K562 (cell line): ENCODE results near the gene SLC4A9. TPM values are rescaled to one million over a fixed set of nuclear protein-coding genes. Genes with fewer than 3 reads are reported as not detected.
A peak's percentile ranks its signal among the peaks of the same experiment; 100 is the strongest.

Source experiments
- ATAC-seq: fragments of 200-7000 bp; cut with Tn5 transposase; 3 replicates; pipeline ENCODE4 v1.9.1; 2020; ENCODE audit warnings: moderate library complexity
- BruUV-seq: library from RNA; stranded (reverse); fragments of 400-500 nt; replicated peaks from 2 replicates; lab custom pipeline; 2021; lab: Mats Ljungman, UMichigan
- CTCF ChIA-PET: fragments of 300-600 bp; formaldehyde crosslinking; extraction: SDS; loops from one replicate; lab custom pipeline; 2021; ENCODE audit warnings: low intra/inter-chr PET ratio; lab: Yijun Ruan, JAX
- POLR2A ChIA-PET: fragments of 300-600, 350-650 bp; sonication (Branson Sonifier 250); formaldehyde crosslinking; extraction: SDS; loops from one replicate; lab custom pipeline; 2021; ENCODE audit warnings: antibody characterized with exemption, inconsistent platforms; lab: Yijun Ruan, JAX
- DNase-seq, 4 experiments: peaks; one replicate each; pipeline versions ENCODE4 v3.0.0 to v3.0.0-alpha.2; 2011 to 2018; ENCODE audit warnings: low spot score in 3 of 4, mixed read lengths in 3 of 4; ENCODE audit errors: extremely low read depth in 1 of 4
- FAIRE-seq: peaks from 2 replicates; lab custom pipeline; 2011; peaks lifted over from hg19 to GRCh38; lab: Jason Lieb, UNC
- H2AFZ ChIP-seq: 2 replicates; pipeline ENCODE4 v1.6.0; 2011; ENCODE audit warnings: low read depth, low read length, control low read depth, inconsistent platforms
- H3K27ac ChIP-seq: fragments of 200-600 bp; 3 replicates; pipeline ENCODE4 v1.8.0; 2011; ENCODE audit warnings: low read depth, mild to moderate bottlenecking, control low read depth, inconsistent platforms, low read length, moderate library complexity, mixed read lengths; ENCODE audit errors: extremely low read depth
- H3K27me3 ChIP-seq, 2 experiments: fragments of 300-600 bp in 1 of 2; 2 replicates in 1 of 2; 3 replicates in 1 of 2; pipeline versions ENCODE4 v1.6.0 to v1.8.0; 2011; ENCODE audit warnings: inconsistent platforms in 2 of 2, low read length in 2 of 2, mild to moderate bottlenecking in 1 of 2, mixed read lengths in 1 of 2, moderate library complexity in 1 of 2; ENCODE audit not compliant: control insufficient read depth in 2 of 2, insufficient read depth in 2 of 2
- H3K36me3 ChIP-seq: fragments of 300-600 bp; 3 replicates; pipeline ENCODE4 v1.8.0; 2011; ENCODE audit warnings: mild to moderate bottlenecking, low read length, inconsistent platforms; ENCODE audit not compliant: control insufficient read depth, insufficient read depth
- H3K4me1 ChIP-seq, 2 experiments: fragments of 200-600 bp in 1 of 2; replicated peaks in 1 of 2; 2 replicates in 1 of 2; 3 replicates in 1 of 2; pipeline versions ENCODE4 v1.5.1 to v1.8.0; 2011; ENCODE audit warnings: inconsistent platforms in 2 of 2, low read length in 2 of 2, mild to moderate bottlenecking in 1 of 2, mixed read lengths in 1 of 2, moderate library complexity in 1 of 2; ENCODE audit not compliant: control insufficient read depth in 2 of 2, insufficient read depth in 2 of 2
- H3K4me2 ChIP-seq: 2 replicates; pipeline ENCODE4 v1.6.1; 2011; ENCODE audit warnings: low read length, control low read depth, inconsistent platforms, mixed read lengths; ENCODE audit not compliant: insufficient read depth
- H3K4me3 ChIP-seq: fragments of 200-600 bp; sonication (generic), shearing (Covaris generic); 2 replicates; pipeline ENCODE4 v1.5.1; 2016; ENCODE audit warnings: control low read depth, inconsistent platforms
- H3K79me2 ChIP-seq: fragments of 200-600 bp; 3 replicates; pipeline ENCODE4 v1.8.0; 2011; ENCODE audit warnings: low read length, inconsistent platforms; ENCODE audit not compliant: control insufficient read depth, insufficient read depth
- H3K9ac ChIP-seq, 2 experiments: 2 replicates each; pipeline versions ENCODE4 v1.6.0 to v1.6.1; 2011; ENCODE audit warnings: low read depth in 2 of 2, low read length in 2 of 2, control low read depth in 1 of 2, inconsistent platforms in 1 of 2, mild to moderate bottlenecking in 1 of 2, mixed read lengths in 1 of 2; ENCODE audit not compliant: insufficient read depth in 1 of 2
- H3K9me1 ChIP-seq: one replicate; pipeline ENCODE4 v1.6.0; 2011; ENCODE audit warnings: inconsistent platforms, mild to moderate bottlenecking, low read length, moderate library complexity; ENCODE audit not compliant: control insufficient read depth, insufficient read depth
- H3K9me3 ChIP-seq: replicated peaks from 2 replicates; pipeline ENCODE4 v1.5.1; 2011; ENCODE audit warnings: low read depth, low read length, inconsistent platforms; ENCODE audit not compliant: control insufficient read depth, insufficient read depth
- H4K20me1 ChIP-seq: replicated peaks from 2 replicates; pipeline ENCODE4 v1.6.1; 2011; ENCODE audit warnings: low read length, inconsistent platforms, mixed read lengths; ENCODE audit not compliant: control insufficient read depth, insufficient read depth
- EP400 ChIP-seq: fragments of 450-650 bp; IDR thresholded peaks from 2 replicates; pipeline ENCODE4 v1.6.1; 2017; ENCODE audit warnings: antibody characterized with exemption, mild to moderate bottlenecking, moderate library complexity
- ERF ChIP-seq: fragments of 450-650 bp; formaldehyde crosslinking; IDR thresholded peaks from 2 replicates; pipeline ENCODE4 v1.4.0; 2020; ENCODE audit warnings: mild to moderate bottlenecking, mixed read lengths
- FOSL1 ChIP-seq: fragments of 200-800 bp; sonication (Bioruptor generic); conservative IDR thresholded peaks from 2 replicates; pipeline ENCODE4 v1.6.1; 2016; ENCODE audit warnings: missing genetic modification characterization, missing compliant biosample characterization
- FOXA3 ChIP-seq, 2 experiments: fragments of 450-650 bp in 1 of 2; sonication (generic) in 1 of 2; formaldehyde crosslinking; IDR thresholded peaks in 1 of 2; conservative IDR thresholded peaks in 1 of 2; 2 replicates each; pipeline versions ENCODE4 v1.4.0 to v1.8.0; 2020 to 2022; ENCODE audit warnings: mild to moderate bottlenecking in 2 of 2, missing genetic modification reagents in 1 of 2
- HEY1 ChIP-seq: fragments of 250-450 bp; sonication (Bioruptor Pico); IDR thresholded peaks from 2 replicates; pipeline ENCODE4 v1.5.0; 2020; ENCODE audit warnings: mild to moderate bottlenecking, moderate library complexity, borderline replicate concordance
- JUND ChIP-seq, 2 experiments: IDR thresholded peaks; 2 replicates in 1 of 2; 3 replicates in 1 of 2; pipeline ENCODE4 v1.6.1; 2011; ENCODE audit warnings: borderline replicate concordance in 2 of 2, low read depth in 2 of 2, low read length in 2 of 2, improper control_type of control experiment in 1 of 2, missing biosample characterization in 1 of 2, missing genetic modification characterization in 1 of 2, missing genetic modification reagents in 1 of 2
- MCM3 ChIP-seq: fragments of 450-650 bp; IDR thresholded peaks from 2 replicates; pipeline ENCODE4 v1.6.1; 2016
- NFXL1 ChIP-seq: fragments of 450-650 bp; formaldehyde crosslinking; IDR thresholded peaks from 2 replicates; pipeline ENCODE4 v1.4.0; 2021; ENCODE audit warnings: mild to moderate bottlenecking
- NR2C1 ChIP-seq, 2 experiments: fragments of 450-650 bp; IDR thresholded peaks; 2 replicates each; pipeline ENCODE4 v1.6.1; 2017; ENCODE audit warnings: mild to moderate bottlenecking in 2 of 2, antibody characterized with exemption in 1 of 2, inconsistent platforms in 1 of 2, missing compliant biosample characterization in 1 of 2, missing genetic modification characterization in 1 of 2
- PCBP1 ChIP-seq: fragments of 200-400 bp; formaldehyde crosslinking; IDR thresholded peaks from 2 replicates; pipeline ENCODE4 v1.6.1; 2018; ENCODE audit warnings: mild to moderate bottlenecking, low read depth, low read length; ENCODE audit not compliant: poor library complexity, severe bottlenecking
- RNF2 ChIP-seq: sonication (generic); IDR thresholded peaks from 2 replicates; pipeline ENCODE4 v1.6.1; 2016
- SMAD4 ChIP-seq: fragments of 250-450 bp; sonication (Bioruptor Pico); conservative IDR thresholded peaks from 2 replicates; pipeline ENCODE4 v1.8.0; 2021; ENCODE audit warnings: inconsistent platforms, mild to moderate bottlenecking, moderate library complexity
- ZBED1 ChIP-seq: IDR thresholded peaks from 2 replicates; pipeline ENCODE4 v1.6.1; 2014
- ZEB2 ChIP-seq: fragments of 450-650 bp; IDR thresholded peaks from 2 replicates; pipeline ENCODE4 v1.6.1; 2016
- WGBS: fragments of 100-300 bp; shearing (Covaris generic); methylation state at CpG from one replicate; pipeline ENCODE4 v1.1.6; 2016; ENCODE audit warnings: low coverage, mixed read lengths; ENCODE audit not compliant: insufficient coverage; ENCODE audit errors: missing lambda C conversion rate; 5-methylcytosine and 5-hydroxymethylcytosine counted together
- in situ Hi-C: fragments of 300-500 bp; cut with MboI; formaldehyde crosslinking; loops from 4 replicates; pipeline ENCODE4 v1.15.0; 2018; ENCODE audit warnings: inconsistent platforms, mixed read lengths
- intact Hi-C: fragments of 100-400 bp; cut with micrococcal nuclease; formaldehyde crosslinking; loops from 2 replicates; pipeline ENCODE4 v1.14.2; 2022
- polyA plus RNA-seq, 8 experiments: library from polyadenylated mRNA; depleted of rRNA in 4 of 8; stranded (reverse) in 5 of 8; unstranded in 3 of 8; fragments of >200 nt; fragmentation: Nextera tagmentation in 2 of 8; fragmentation: Illumina TruSeq in 1 of 8; extraction: Ambion mirVana in 2 of 8; extraction: Trizol in 1 of 8; gene quantifications; 2 replicates each; pipeline versions ENCODE4 v1.2.1 to v1.2.3, GENCODE V29; 2011 to 2014; ENCODE audit warnings: inconsistent platforms in 1 of 8, missing spikeins in 1 of 8
- total RNA-seq, 7 experiments: library from RNA; depleted of rRNA in 6 of 7; stranded (reverse); fragments of >200 nt in 6 of 7; fragmentation: Illumina TruSeq in 2 of 7; extraction: Trizol in 2 of 7; gene quantifications; 2 replicates each; pipeline versions ENCODE4 v1.2.1 to v1.2.3, GENCODE V29; 2011 to 2021; ENCODE audit warnings: low replicate concordance in 1 of 7
- TF ChIP-seq, protein P1 (sequence below), 2 experiments: fragments of 450-650 bp in 1 of 2; sonication (generic) in 1 of 2; formaldehyde crosslinking in 1 of 2; IDR thresholded peaks in 1 of 2; conservative IDR thresholded peaks in 1 of 2; 2 replicates each; pipeline versions ENCODE4 v1.6.1 to v1.8.1; 2016 to 2023; ENCODE audit warnings: mild to moderate bottlenecking in 2 of 2, moderate library complexity in 2 of 2, inconsistent platforms in 1 of 2, missing genetic modification reagents in 1 of 2

The SLC4A9 gene
- total and polyA plus RNA-seq, 9 of the 15 experiments (the other 6 are each of a cell fraction or from before 2014, with no cell fraction given) = 0.05 to 0.13 TPM; not detected in 7

DNA sequence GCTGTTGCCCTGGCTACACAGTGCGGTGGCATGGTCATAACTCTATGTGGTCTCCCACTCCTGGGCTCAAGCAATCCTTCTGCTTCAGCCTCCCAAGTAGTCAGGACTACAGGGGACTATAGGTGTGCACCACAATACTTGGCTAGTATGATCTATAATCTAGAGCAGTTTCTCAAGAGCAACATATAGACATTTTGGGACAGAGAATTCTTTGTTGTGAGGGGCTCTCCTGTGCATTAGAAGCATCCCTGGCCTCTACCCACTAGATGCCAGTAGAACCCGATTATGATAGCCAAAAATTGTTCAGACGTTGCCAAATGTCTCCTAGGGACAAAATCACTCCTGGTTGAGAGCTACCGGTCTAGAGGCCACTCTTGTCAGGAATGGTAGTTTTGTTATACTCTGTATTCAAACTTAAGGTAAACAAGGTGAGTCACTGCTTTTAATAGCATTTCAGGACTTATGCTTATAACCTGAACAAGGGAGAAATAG, 48.8 kb downstream of the SLC4A9 start:
- POLR2A ChIA-PET = interaction anchor here (1.1 kb wide), 1 partner anchor 14 kb away, joined by 3 read pairs; no protein-coding TSS in a partner anchor
- in situ Hi-C loops = no loop called here
- Histone ChIP-seq H3K9me1 (peaks cover 4% of the 10 kb centered on the region), H4K20me1 (peaks cover 11% of the 10 kb centered on the region), H3K27ac (peak overlapping the region; percentile 25; the same call in 1 of the 3 replicates), H3K36me3 (peaks cover 54% of the 10 kb centered on the region; the same call in 2 of the 3 replicates), H3K9ac (no peak overlapping the region), H3K4me3 (no peak overlapping the region), H3K79me2 (peaks cover 98% of the 10 kb centered on the region), H3K27me3 (no peaks in the 10 kb centered on the region), H2AFZ (no peak overlapping the region), H3K9me3 (no peaks in the 10 kb centered on the region), H3K4me1 (peaks cover 5 to 10% of the 10 kb centered on the region in 2 experiments; a peak in 2 of 5 replicates), H3K4me2 (no peak overlapping the region)
- intact Hi-C loops = no loop called here
- 58% methylated on average over 4 of the region's 4 CpGs for WGBS
- CTCF ChIA-PET = no interaction called here
- no TSS peak for BruUV-seq
- TF ChIP-seq FOSL1 (tag) = 0 out of 2 replicates have a peak, but pooled peaks have one; percentile 20
- no peak for TF ChIP-seq NR2C1 (IDR thresholded peaks at IDR 0.05)
- TF ChIP-seq NR2C1 (tag; IDR thresholded peaks at IDR 0.05) = no peak
- no peak for TF ChIP-seq PCBP1
- TF ChIP-seq MCM3 = no peak
- no peak for TF ChIP-seq SMAD4 (CRISPR knock-in tag)
- no peak for TF ChIP-seq ZBED1
- TF ChIP-seq NFXL1 = no peak
- 0 out of 2 replicates have a peak, but pooled peaks have one; percentile 19 for TF ChIP-seq JUND (IDR thresholded peaks at IDR 0.05; ENCODE audit: borderline replicate concordance, low read depth, low read length)
- TF ChIP-seq JUND (tag; IDR thresholded peaks at IDR 0.05; ENCODE audit: borderline replicate concordance, low read depth, low read length) = no peak
- TF ChIP-seq ZEB2 = no peak
- 0 out of 2 replicates have a peak, but pooled peaks have one; percentile 14 for TF ChIP-seq EP400
- no peak for TF ChIP-seq ERF (CRISPR knock-in tag)
- peak in 1 of 2 experiments; percentile 77; a peak in 1 of 4 replicates for TF ChIP-seq FOXA3 (CRISPR knock-in tag; conservative IDR thresholded peaks at IDR 0.05 in 1 of 2, IDR thresholded peaks at IDR 0.05 in 1 of 2)
- TF ChIP-seq HEY1 (CRISPR knock-in tag) = no peak
- no peak for TF ChIP-seq RNF2
- TF ChIP-seq, protein P1, sequence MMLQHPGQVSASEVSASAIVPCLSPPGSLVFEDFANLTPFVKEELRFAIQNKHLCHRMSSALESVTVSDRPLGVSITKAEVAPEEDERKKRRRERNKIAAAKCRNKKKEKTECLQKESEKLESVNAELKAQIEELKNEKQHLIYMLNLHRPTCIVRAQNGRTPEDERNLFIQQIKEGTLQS (IDR thresholded peaks at IDR 0.05) = peak; percentile 40; the same call in 1 of the 2 replicates
- TF ChIP-seq, protein P1 (CRISPR knock-in tag; conservative IDR thresholded peaks at IDR 0.05) = no peak
- ATAC-seq (peak; percentile 51), FAIRE-seq (no peak), DNase-seq (no peak)
